SIG-M5 (cell line): ENCODE data around the gene CAMK1D.

ENCODE experiments used
- DNase-seq: peaks from one replicate; lab custom pipeline; 2025; lab: John Stamatoyannopoulos, UW

Gene CAMK1D

GRCh38 chr10:12561307-12561706 lies 212.0 kb downstream of the CAMK1D start:
- no peak for DNase-seq

- DNase-seq: no peak
Measured at GRCh38 chr10:12561720-12562119, 212.4 kb downstream of the CAMK1D start.

GRCh38 chr10:12563489-12563888 lies 214.1 kb downstream of the CAMK1D start:
- no peak for DNase-seq

GRCh38 chr10:12564173-12564572 lies 214.8 kb downstream of the CAMK1D start:
- no peak for DNase-seq

- no peak for DNase-seq
Measured at GRCh38 chr10:12566161-12567115, 217.1 kb downstream of the CAMK1D start.

- DNase-seq: no peak
Measured at GRCh38 chr10:12568391-12569009, 219.2 kb downstream of the CAMK1D start.

- no peak for DNase-seq
Measured at GRCh38 chr10:12572281-12572680, 222.9 kb downstream of the CAMK1D start.

GRCh38 chr10:12577610-12578009 lies 228.3 kb downstream of the CAMK1D start:
- DNase-seq: no peak

GRCh38 chr10:12579954-12580858 lies 230.9 kb downstream of the CAMK1D start:
- no peak for DNase-seq

- DNase-seq: no peak
Measured at GRCh38 chr10:12583891-12584595, 234.7 kb downstream of the CAMK1D start.

- DNase-seq: no peak
Measured at GRCh38 chr10:12586741-12587140, 237.4 kb downstream of the CAMK1D start.

GRCh38 chr10:12587451-12587888 lies 238.1 kb downstream of the CAMK1D start:
- DNase-seq: no peak

GRCh38 chr10:12588091-12588860 lies 238.9 kb downstream of the CAMK1D start:
- DNase-seq: no peak

GRCh38 chr10:12589291-12589690 lies 239.9 kb downstream of the CAMK1D start:
- no peak for DNase-seq

GRCh38 chr10:12589791-12590190 lies 240.4 kb downstream of the CAMK1D start:
- no peak for DNase-seq

- no peak for DNase-seq
Measured at GRCh38 chr10:12590675-12591659, 241.6 kb downstream of the CAMK1D start.

- DNase-seq: no peak
Measured at GRCh38 chr10:12592967-12593366, 243.6 kb downstream of the CAMK1D start.

GRCh38 chr10:12594448-12594944 lies 245.1 kb downstream of the CAMK1D start:
- DNase-seq: no peak

GRCh38 chr10:12595936-12596576 lies 246.7 kb downstream of the CAMK1D start:
- no peak for DNase-seq
